Panc1 (cell line): ENCODE data around the gene BTBD1. TPM values are rescaled to one million over a fixed set of nuclear protein-coding genes. Genes with fewer than 3 reads are reported as not detected.

Experiments used
- ATAC-seq: fragments of 200-7000 bp; cut with Tn5 transposase; 2 replicates; pipeline ENCODE4 v1.9.1; 2020; ENCODE audit warnings: mild to moderate bottlenecking, moderate library complexity
- BruUV-seq: library from RNA; stranded (reverse); fragments of 400-500 nt; replicated peaks from 2 replicates; lab custom pipeline; 2021; lab: Mats Ljungman, UMichigan
- CTCF ChIA-PET: fragments of 300-600 bp; sonication (Branson Sonifier 250); formaldehyde crosslinking; loops from one replicate; lab custom pipeline; 2022; ENCODE audit warnings: antibody characterized with exemption; lab: Charles Lee
- POLR2A ChIA-PET: fragments of 300-600 bp; sonication (Branson Sonifier 250); formaldehyde crosslinking; loops from one replicate; lab custom pipeline; 2022; ENCODE audit warnings: antibody characterized with exemption; lab: Charles Lee
- DNase-seq: peaks from one replicate; pipeline ENCODE4 v3.0.0-alpha.2; 2010; ENCODE audit warnings: low read depth, low spot score
- H3K27ac ChIP-seq: 2 replicates; pipeline ENCODE4 v1.5.1; 2011; ENCODE audit warnings: mild to moderate bottlenecking, low read length, inconsistent platforms
- H3K27me3 ChIP-seq: fragments of 200-500 bp; sonication (Bioruptor generic); 2 replicates; pipeline ENCODE4 v1.6.0; 2014; ENCODE audit warnings: low read length, inconsistent platforms; ENCODE audit not compliant: control insufficient read depth, insufficient read depth
- H3K36me3 ChIP-seq: fragments of 200-500 bp; sonication (Bioruptor generic); 2 replicates; pipeline ENCODE4 v1.5.1; 2014; ENCODE audit warnings: inconsistent platforms, mild to moderate bottlenecking, low read length, moderate library complexity; ENCODE audit not compliant: control insufficient read depth, insufficient read depth
- H3K4me1 ChIP-seq: 2 replicates; pipeline ENCODE4 v1.5.1; 2011; ENCODE audit warnings: inconsistent platforms, mild to moderate bottlenecking, low read length, moderate library complexity; ENCODE audit not compliant: control insufficient read depth, insufficient read depth
- H3K4me3 ChIP-seq, 2 experiments: 2 replicates each; pipeline ENCODE4 v1.5.1; 2011 to 2012; ENCODE audit warnings: low read depth in 2 of 2, low read length in 2 of 2, mild to moderate bottlenecking in 2 of 2, inconsistent platforms in 1 of 2, moderate library complexity in 1 of 2
- H3K9me3 ChIP-seq: fragments of 200-500 bp; sonication (Bioruptor generic); 2 replicates; pipeline ENCODE4 v1.5.1; 2014; ENCODE audit warnings: low read depth, mild to moderate bottlenecking, inconsistent platforms, low read length, moderate library complexity; ENCODE audit not compliant: control insufficient read depth, insufficient read depth
- CTCF ChIP-seq: fragments of 450-650 bp; IDR thresholded peaks from 2 replicates; pipeline ENCODE4 v1.5.1; 2017; ENCODE audit warnings: mild to moderate bottlenecking
- POLR2AphosphoS5 ChIP-seq: IDR thresholded peaks from 2 replicates; pipeline ENCODE4 v1.6.1; 2012; ENCODE audit warnings: mild to moderate bottlenecking, low read depth, low read length, moderate library complexity
- REST ChIP-seq, 2 experiments: IDR thresholded peaks; 2 replicates each; pipeline ENCODE4 v1.6.1; 2011 to 2012; ENCODE audit warnings: low read depth in 2 of 2, control low read depth in 1 of 2, low read length in 1 of 2, mild to moderate bottlenecking in 1 of 2, moderate library complexity in 1 of 2; ENCODE audit not compliant: insufficient read depth in 1 of 2
- SIN3A ChIP-seq: IDR thresholded peaks from 2 replicates; pipeline ENCODE4 v1.6.1; 2012; ENCODE audit warnings: low read depth, mild to moderate bottlenecking, low read length, moderate library complexity, borderline replicate concordance; ENCODE audit not compliant: insufficient read depth
- TCF7L2 ChIP-seq: IDR thresholded peaks from 2 replicates; pipeline ENCODE4 v1.6.1; 2011; ENCODE audit warnings: mild to moderate bottlenecking, low read depth, low read length, inconsistent platforms
- in situ Hi-C: cut with HindIII; loops from 2 replicates; pipeline ENCODE4 v1.10.0; 2016; ENCODE audit warnings: low sequenced_read_pairs, low pct_unique_long_range_greater_than_20kb
- intact Hi-C: fragments of 100-400 bp; cut with micrococcal nuclease; formaldehyde crosslinking; loops from one replicate; pipeline ENCODE4 v1.10.0; 2022; ENCODE audit not compliant: unreplicated experiment
- total RNA-seq: library from RNA; stranded (reverse); gene quantifications from one replicate; pipeline ENCODE4 v1.2.1, GENCODE V29; 2021; ENCODE audit not compliant: unreplicated experiment

BTBD1 gene
- total RNA-seq, 1 experiment from 2014 or later: 88.4 TPM

GRCh38 chr15:83108266-83109219 is 41.5 kb upstream of the BTBD1 start:
- Histone ChIP-seq H3K4me1 (no peaks in the 10 kb centered on the region), H3K27ac (no peak overlapping the region), H3K36me3 (no peaks in the 10 kb centered on the region), H3K27me3 (no peaks in the 10 kb centered on the region), H3K4me3 (no peak overlapping the region), H3K9me3 (no peaks in the 10 kb centered on the region)
- ATAC-seq (peak; percentile 46), DNase-seq (no peak)
- CTCF ChIA-PET: interaction anchor here (0.7 kb wide), 1 partner anchor 53 kb away, joined by 3 read pairs; no protein-coding TSS in a partner anchor
- BruUV-seq: no TSS peak
- POLR2A ChIA-PET: no interaction called here
- TF ChIP-seq SIN3A (no peak), TCF7L2 (no peak), CTCF (no peak), REST (IDR thresholded peaks at IDR 0.05; ENCODE audit: insufficient read depth in 1 of 2, low read depth in 2 of 2, low read length in 1 of 2) (no peak), POLR2AphosphoS5 (no peak)
- intact Hi-C loops (no loop called here), in situ Hi-C loops (no loop called here)

GRCh38 chr15:83107841-83108181 is 40.8 kb upstream of the BTBD1 start:
- no peak for DNase-seq
- TF ChIP-seq SIN3A: no peak
- TF ChIP-seq TCF7L2: no peak
- no peak for TF ChIP-seq REST (IDR thresholded peaks at IDR 0.05; ENCODE audit: insufficient read depth in 1 of 2, low read depth in 2 of 2, low read length in 1 of 2)
- TF ChIP-seq POLR2AphosphoS5: no peak
- no peak for TF ChIP-seq CTCF
- H3K9me3 ChIP-seq: no peaks in the 10 kb centered on the region
- no peaks in the 10 kb centered on the region for H3K36me3 ChIP-seq
- no peak overlapping the region for H3K27ac ChIP-seq
- intact Hi-C loops: no loop called here
- ATAC-seq: no peak
- BruUV-seq: no TSS peak
- H3K4me1 ChIP-seq: no peaks in the 10 kb centered on the region
- ChIA-PET CTCF (no interaction called here), POLR2A (no interaction called here)
- no peaks in the 10 kb centered on the region for H3K27me3 ChIP-seq
- H3K4me3 ChIP-seq: peak overlapping the region; percentile 8 to 41; a peak in 2 of 4 replicates
- in situ Hi-C loops: no loop called here
